GM13976 (cell line): Measurements from ENCODE around the gene HOXA4.

Source experiments
- DNase-seq: peaks from one replicate; pipeline ENCODE4 v3.0.0; 2012; ENCODE audit warnings: low spot score
- in situ Hi-C: fragments of 300-500 bp; cut with MboI; formaldehyde crosslinking; loops from one replicate; pipeline ENCODE4 v1.12.0; 2022; ENCODE audit warnings: low sequenced_read_pairs, mixed read lengths, inconsistent platforms; ENCODE audit not compliant: unreplicated experiment
- TF ChIP-seq, protein P1 (sequence below): IDR thresholded peaks from 2 replicates; pipeline ENCODE4 v1.5.1; 2012; ENCODE audit warnings: borderline replicate concordance, mild to moderate bottlenecking; ENCODE audit not compliant: insufficient read depth; ENCODE audit errors: extremely low read depth, missing control alignments, control extremely low read depth

Gene HOXA4

DNA sequence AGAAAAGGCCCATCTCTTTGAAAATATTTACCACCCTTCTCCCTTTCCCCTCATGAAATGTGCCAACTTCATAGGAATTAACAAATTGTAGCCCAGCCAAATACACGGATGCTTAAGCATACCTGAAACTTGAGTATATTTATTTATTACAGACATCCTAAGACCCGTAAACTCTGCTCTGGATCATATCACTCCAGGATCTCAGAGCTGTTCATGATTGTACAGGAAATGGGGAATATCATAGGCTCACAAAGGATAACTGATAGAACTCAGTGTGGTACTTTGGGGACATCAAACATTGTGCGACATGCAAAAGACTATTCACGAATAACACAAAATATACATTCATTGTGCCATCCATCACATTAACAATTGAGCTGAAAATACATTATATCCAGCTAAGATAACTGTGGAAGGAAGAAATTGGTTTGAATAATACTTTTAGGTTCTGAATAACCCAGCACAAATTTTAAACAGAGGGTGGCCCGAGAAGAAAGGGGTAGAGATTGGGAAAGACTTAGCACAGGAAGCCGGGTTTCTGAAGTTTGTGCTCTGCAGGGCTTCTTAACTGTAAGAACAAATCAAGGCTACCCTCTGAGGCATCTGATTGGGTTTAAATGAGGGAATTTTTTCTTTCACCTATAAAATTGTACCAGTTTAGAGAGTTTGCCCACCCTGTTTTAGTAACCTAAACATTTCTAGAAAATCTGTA, 37.2 kb downstream of the HOXA4 start:
- TF ChIP-seq, protein P1, sequence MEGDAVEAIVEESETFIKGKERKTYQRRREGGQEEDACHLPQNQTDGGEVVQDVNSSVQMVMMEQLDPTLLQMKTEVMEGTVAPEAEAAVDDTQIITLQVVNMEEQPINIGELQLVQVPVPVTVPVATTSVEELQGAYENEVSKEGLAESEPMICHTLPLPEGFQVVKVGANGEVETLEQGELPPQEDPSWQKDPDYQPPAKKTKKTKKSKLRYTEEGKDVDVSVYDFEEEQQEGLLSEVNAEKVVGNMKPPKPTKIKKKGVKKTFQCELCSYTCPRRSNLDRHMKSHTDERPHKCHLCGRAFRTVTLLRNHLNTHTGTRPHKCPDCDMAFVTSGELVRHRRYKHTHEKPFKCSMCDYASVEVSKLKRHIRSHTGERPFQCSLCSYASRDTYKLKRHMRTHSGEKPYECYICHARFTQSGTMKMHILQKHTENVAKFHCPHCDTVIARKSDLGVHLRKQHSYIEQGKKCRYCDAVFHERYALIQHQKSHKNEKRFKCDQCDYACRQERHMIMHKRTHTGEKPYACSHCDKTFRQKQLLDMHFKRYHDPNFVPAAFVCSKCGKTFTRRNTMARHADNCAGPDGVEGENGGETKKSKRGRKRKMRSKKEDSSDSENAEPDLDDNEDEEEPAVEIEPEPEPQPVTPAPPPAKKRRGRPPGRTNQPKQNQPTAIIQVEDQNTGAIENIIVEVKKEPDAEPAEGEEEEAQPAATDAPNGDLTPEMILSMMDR, result no peak
- DNase-seq, result no peak
- in situ Hi-C loops, result no loop called here

DNA sequence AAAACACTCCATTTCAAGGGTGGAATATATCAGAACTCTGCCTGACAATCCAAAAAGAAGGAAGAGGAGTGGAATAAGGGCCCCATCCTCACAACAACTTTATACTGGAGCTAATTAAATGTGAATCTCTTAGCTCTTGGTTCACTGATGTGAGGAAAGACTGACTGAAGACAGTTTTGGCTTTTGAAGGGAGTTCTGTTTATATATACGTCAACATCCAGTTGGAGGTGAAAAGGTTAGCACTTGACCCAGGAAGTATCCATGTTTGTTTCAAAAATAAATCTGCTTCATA, 37.8 kb downstream of the HOXA4 start:
- no peak for DNase-seq
- TF ChIP-seq, protein P1, result no peak
- in situ Hi-C loops, result no loop called here

DNA sequence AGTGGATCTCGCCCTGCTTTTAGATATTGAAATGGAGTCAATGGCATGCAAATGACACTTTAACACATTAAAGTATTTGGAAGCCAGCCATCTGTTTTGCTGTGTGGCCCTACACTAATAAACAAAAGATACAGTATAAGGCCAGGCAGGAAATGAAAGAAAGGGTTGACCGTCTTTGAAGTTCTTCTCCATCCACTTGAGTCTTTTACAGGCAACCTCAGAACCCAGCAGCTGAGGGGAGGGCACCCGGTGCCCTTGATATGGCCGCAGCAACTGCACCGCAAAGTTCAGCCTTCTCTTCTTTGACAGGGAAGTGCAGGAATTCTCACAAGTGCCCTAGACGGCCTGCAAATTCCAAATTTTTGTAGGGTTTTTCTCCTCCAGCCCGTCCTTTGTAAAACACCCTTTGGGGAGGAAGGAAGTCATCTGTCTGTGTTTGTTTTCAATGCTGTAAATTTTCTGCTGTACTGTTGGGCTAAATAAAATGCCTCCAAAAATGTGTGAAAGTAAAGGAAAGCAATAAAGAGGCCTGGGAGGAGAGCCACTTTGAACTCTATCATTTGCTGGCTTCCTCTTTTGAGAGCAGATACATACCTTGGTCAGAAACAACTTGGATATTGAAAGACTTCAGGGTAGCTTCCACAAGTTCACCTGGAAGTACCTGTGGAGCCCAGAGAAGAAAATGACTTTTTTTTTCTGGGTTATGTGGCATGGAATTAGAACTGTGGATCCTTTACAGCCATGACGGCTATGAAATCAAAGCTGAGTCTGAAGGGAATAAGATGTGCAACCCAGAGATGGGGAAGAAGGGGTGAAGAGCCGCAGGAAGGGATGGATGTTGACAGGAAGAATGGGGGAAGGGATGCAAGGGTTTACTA, 38.4 kb downstream of the HOXA4 start:
- in situ Hi-C loops, result no loop called here
- DNase-seq, result no peak
- TF ChIP-seq, protein P1, result no peak

DNA sequence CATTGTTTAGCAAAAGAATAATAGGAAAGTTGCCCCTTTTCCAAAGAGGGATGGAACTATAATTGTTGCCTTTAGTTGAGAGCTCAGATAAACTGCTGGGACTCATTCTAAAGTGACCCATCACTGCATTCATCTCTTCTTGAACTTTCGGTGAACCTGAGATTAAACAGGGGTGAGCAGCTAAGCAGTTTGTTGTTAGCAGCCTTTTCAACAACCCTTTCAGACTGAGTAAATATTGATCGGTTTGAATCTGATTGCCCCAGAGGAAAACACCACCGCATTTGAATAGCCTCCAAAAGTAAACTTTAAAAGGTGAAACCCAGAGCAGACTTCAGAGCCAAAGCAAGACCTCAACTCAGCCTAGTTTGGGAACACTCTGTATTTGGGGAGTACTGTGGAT, 39.5 kb downstream of the HOXA4 start:
- TF ChIP-seq, protein P1, result no peak
- no peak for DNase-seq
- in situ Hi-C loops, result no loop called here

DNA sequence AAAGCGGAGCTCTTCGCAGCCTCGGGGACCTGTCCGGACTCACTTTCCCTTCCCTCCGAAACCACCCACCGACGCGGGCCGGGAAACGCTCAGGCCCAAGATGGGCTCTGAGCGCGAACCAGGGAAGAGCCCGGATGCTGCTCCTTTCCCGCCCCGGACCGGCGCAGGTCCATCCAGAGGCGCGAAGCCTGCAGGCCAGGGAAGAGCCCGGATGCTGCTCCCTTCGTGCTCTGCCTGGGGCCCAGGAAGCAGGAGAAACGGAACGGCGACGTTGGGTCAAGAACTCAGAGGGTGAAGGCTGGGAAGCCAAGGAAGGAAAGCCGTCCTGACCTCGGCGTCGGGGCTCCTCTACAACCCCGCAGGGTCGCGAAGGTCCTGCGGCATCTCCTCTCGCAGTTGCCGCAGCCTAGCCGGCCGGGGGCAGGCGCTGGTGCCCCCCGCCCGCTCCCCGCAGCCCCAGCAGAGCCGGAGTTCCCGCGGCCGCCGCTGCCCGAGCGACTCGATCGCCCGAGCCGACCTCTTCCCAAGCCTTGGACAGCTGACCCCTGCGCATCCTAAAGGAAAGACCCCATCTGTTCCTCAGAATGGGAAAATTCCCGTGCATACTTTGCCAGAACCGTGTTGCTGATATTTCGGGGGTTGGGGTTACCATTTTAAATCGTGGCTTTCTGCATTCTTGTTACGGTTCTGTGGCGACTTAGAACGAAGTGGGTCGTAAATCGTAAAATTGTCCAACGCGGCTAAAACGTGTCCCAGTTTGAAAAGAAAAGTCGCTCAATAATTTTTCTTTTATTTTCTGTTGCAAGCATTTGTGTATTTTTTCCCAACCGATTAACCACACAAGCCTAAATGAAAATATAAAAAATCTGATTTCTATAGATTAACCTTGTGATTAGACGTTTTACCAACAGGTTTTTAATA, 42.3 kb downstream of the HOXA4 start:
- TF ChIP-seq, protein P1, result no peak
- in situ Hi-C loops, result no loop called here
- DNase-seq, result no peak

DNA sequence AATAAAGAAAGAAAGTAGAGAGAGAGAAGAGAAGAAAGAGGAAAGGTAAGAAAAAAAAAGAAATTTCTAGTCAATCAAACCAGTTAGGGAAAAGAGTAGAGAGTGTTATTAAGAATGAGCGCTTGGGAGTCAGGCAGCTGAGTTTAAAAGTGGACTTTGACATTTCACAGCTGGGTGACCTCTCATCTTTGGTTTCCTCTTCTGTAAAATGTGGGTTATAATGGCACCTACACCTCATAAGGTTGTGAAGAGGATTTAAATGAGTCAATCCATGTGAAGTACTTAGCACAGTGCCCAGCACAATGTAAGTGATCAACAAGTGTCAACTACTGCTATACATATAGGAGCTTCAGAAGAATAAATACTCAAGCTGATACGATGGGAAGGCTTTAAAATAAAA, 46.9 kb downstream of the HOXA4 start:
- no peak for DNase-seq
- in situ Hi-C loops, result no loop called here
- TF ChIP-seq, protein P1, result no peak
